Measurements from ENCODE around the gene KCNK18. TPM values are rescaled to one million over a fixed set of nuclear protein-coding genes. Genes with fewer than 3 reads are reported as not detected.

The KCNK18 gene
- total RNA-seq, 6 donors from 2014 or later = not detected

DNA sequence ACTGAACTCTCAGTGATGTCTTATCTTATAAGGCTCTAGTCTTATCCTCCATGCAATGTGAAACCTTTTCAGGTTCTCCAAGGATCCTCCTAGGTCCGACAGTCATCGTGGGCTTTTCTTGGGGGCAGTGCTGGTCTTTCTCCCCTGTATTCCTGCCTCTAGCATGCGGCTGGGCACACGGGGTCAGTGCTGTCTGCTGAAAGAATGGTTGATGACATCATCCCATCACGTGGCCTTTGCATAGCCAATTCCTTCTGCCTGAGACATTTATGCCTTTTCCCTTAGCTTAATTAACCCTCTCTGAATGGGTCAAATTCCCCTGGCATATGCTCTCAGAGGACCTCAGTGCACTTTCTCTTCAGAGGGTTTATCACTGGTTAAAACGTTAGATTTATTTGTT is 27.0 kb upstream of the KCNK18 start:
- Histone ChIP-seq H3K4me1 (peaks cover 17 to 40% (median 27%) of the 10 kb centered on the region in 4 donors), H3K36me3 (no peaks in the 10 kb centered on the region), H3K27me3 (peaks cover 0 to 56% (median 31%) of the 10 kb centered on the region in 4 donors), H3K27ac (no peak overlapping the region), H3K9me3 (no peaks in the 10 kb centered on the region), H3K4me3 (no peak overlapping the region)
- 13 to 26% methylated on average over 6 of the region's 6 CpGs for WGBS, 2 donors
- DNase-seq = no peak
- ATAC-seq (ENCODE audit: low FRiP score in 2 of 2) = no peak
- TF ChIP-seq, protein P1, sequence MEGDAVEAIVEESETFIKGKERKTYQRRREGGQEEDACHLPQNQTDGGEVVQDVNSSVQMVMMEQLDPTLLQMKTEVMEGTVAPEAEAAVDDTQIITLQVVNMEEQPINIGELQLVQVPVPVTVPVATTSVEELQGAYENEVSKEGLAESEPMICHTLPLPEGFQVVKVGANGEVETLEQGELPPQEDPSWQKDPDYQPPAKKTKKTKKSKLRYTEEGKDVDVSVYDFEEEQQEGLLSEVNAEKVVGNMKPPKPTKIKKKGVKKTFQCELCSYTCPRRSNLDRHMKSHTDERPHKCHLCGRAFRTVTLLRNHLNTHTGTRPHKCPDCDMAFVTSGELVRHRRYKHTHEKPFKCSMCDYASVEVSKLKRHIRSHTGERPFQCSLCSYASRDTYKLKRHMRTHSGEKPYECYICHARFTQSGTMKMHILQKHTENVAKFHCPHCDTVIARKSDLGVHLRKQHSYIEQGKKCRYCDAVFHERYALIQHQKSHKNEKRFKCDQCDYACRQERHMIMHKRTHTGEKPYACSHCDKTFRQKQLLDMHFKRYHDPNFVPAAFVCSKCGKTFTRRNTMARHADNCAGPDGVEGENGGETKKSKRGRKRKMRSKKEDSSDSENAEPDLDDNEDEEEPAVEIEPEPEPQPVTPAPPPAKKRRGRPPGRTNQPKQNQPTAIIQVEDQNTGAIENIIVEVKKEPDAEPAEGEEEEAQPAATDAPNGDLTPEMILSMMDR (IDR thresholded peaks at IDR 0.05) = no peak
- TF ChIP-seq POLR2AphosphoS5 (IDR thresholded peaks at IDR 0.05) (no peak), EP300 (IDR thresholded peaks at IDR 0.05) (no peak), POLR2A (IDR thresholded peaks at IDR 0.05) (no peak)

DNA sequence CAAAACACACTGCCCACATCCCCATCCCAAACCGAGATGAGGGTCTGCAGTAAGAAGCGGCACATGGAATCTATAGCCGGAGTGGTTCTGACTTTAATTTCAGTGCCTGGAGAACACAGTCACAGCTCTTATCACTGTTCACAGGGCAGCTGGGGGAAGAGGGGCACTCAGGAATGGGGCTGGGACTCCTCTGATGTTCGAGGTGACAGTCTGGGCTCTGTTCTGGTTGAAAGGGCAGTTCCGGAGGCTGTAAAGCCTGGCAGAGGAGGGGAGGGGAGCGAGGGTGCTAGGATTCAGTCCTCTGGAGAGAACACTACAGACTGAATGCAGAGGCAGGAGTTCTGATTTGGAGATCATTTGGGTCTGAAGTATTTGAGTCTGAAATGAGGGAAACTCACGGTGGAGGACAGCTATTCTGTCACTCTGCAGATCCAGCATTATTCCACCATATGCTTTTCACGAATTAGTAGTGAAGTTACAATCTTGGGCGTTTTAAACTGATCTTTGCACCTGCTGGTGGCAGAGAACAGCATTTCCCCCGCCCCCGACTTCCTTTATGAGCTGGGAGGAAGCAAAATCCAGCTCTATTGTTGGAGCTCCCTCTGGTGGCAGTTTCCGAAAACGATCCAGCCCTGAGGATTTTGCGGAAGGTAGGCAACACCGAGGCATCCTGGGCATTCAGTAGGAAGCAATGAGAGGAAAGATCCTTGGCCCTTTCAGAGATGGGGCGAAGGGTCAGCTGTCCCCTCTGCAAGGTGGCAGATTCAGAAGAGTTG is 22.7 kb upstream of the KCNK18 start:
- ATAC-seq (ENCODE audit: low FRiP score in 2 of 2) = peak; percentile 88 to 94
- WGBS, 2 donors = 9 to 21% methylated on average over 5 to 16 of the region's 16 CpGs
- Histone ChIP-seq H3K27me3 (peaks cover 0 to 14% (median 7%) of the 10 kb centered on the region in 4 donors), H3K27ac (no peak overlapping the region), H3K4me3 (peak overlapping the region in 3 of 4 donors; percentile 37 to 47 (median 39)), H3K4me1 (peaks cover 6 to 14% (median 13%) of the 10 kb centered on the region in 4 donors), H3K36me3 (no peaks in the 10 kb centered on the region), H3K9me3 (no peaks in the 10 kb centered on the region)
- peak in 1 of 2 donors; percentile 77 for DNase-seq
- TF ChIP-seq POLR2AphosphoS5 (IDR thresholded peaks at IDR 0.05) = no peak
- TF ChIP-seq, protein P1 (IDR thresholded peaks at IDR 0.05) = peak; percentile 67 to 79 (median 74)

GRCh38 chr10:117175215-117175900 is 21.9 kb upstream of the KCNK18 start:
- peak overlapping the region in 3 of 4 donors; percentile 37 to 47 (median 39) for H3K4me3 ChIP-seq
- H3K4me1 ChIP-seq = peaks cover 6 to 14% (median 13%) of the 10 kb centered on the region in 4 donors
- H3K36me3 ChIP-seq = no peaks in the 10 kb centered on the region
- H3K9me3 ChIP-seq = no peaks in the 10 kb centered on the region
- ATAC-seq (ENCODE audit: low FRiP score in 2 of 2) (peak; percentile 51 to 73), DNase-seq (peak; percentile 37 to 86)
- TF ChIP-seq POLR2AphosphoS5 (IDR thresholded peaks at IDR 0.05) = no peak
- no peak for TF ChIP-seq EP300 (IDR thresholded peaks at IDR 0.05)
- TF ChIP-seq POLR2A (IDR thresholded peaks at IDR 0.05) = no peak
- TF ChIP-seq, protein P1 (IDR thresholded peaks at IDR 0.05) = no peak
- peaks cover 0 to 14% (median 4%) of the 10 kb centered on the region in 4 donors for H3K27me3 ChIP-seq
- H3K27ac ChIP-seq = no peak overlapping the region
- 0 to 2% methylated on average over 11 to 35 of the region's 46 CpGs for WGBS, 2 donors

GRCh38 chr10:117175901-117176534 is 21.3 kb upstream of the KCNK18 start:
- WGBS, 2 donors = 24 to 25% methylated on average over 12 of the region's 12 CpGs
- H3K4me3 ChIP-seq = peak overlapping the region in 3 of 4 donors; percentile 37 to 47 (median 39)
- H3K27ac ChIP-seq = no peak overlapping the region

More at GRCh38 chr10:117175901-117176534, 21.3 kb upstream of the KCNK18 start:
- ATAC-seq (ENCODE audit: low FRiP score in 2 of 2) (peak; percentile 86 to 89), DNase-seq (peak in 1 of 2 donors; percentile 74)
- TF ChIP-seq POLR2A (IDR thresholded peaks at IDR 0.05) = no peak
- TF ChIP-seq, protein P1 (IDR thresholded peaks at IDR 0.05) = peak in 5 of 6 experiments; percentile 43 to 65 (median 55)
- H3K27me3 ChIP-seq = peaks cover 0 to 14% (median 4%) of the 10 kb centered on the region in 4 donors
- peaks cover 6 to 14% (median 13%) of the 10 kb centered on the region in 4 donors for H3K4me1 ChIP-seq
- no peaks in the 10 kb centered on the region for H3K9me3 ChIP-seq
- H3K36me3 ChIP-seq = no peaks in the 10 kb centered on the region

Data from upper lobe of left lung (tissue), 6 donors.